B cell (primary cell): ENCODE results near the gene PARP8. TPM values are rescaled to one million over a fixed set of nuclear protein-coding genes. Genes with fewer than 3 reads are reported as not detected.

Experiments used
- ATAC-seq: fragments of 200-7000 bp; cut with Tn5 transposase; one replicate; pipeline ENCODE4 v1.10.0; 2021; ENCODE audit warnings: low read depth, mild to moderate bottlenecking, moderate number of reproducible peaks, moderate library complexity
- CTCF ChIA-PET: fragments of 350-600 bp; sonication (Branson Sonifier 250); formaldehyde crosslinking; loops from one replicate; lab custom pipeline; 2021; ENCODE audit warnings: antibody characterized with exemption, inconsistent platforms; lab: Charles Lee
- POLR2A ChIA-PET: fragments of 350-600 bp; sonication (Branson Sonifier 250); formaldehyde crosslinking; loops from one replicate; lab custom pipeline; 2021; ENCODE audit warnings: antibody characterized with exemption; lab: Charles Lee
- DNase-seq: peaks from one replicate; pipeline ENCODE4 v3.0.0; 2013
- H2AFZ ChIP-seq: 2 replicates; pipeline ENCODE4 v1.6.1; 2012; ENCODE audit warnings: mild to moderate bottlenecking, low read depth, low read length; ENCODE audit not compliant: insufficient read depth, poor library complexity, severe bottlenecking
- H3K27ac ChIP-seq, 2 donors: 1 replicate in 1 of 2; 2 replicates in 1 of 2; pipeline ENCODE4 v1.5.1; 2012 to 2013; ENCODE audit warnings: low read length in 2 of 2, mild to moderate bottlenecking in 2 of 2, moderate library complexity in 1 of 2
- H3K27me3 ChIP-seq, 4 experiments: fragments of 200-600 bp in 1 of 4; sonication (generic) in 1 of 4; replicated peaks in 1 of 4; 1 replicate in 2 of 4; 2 replicates in 2 of 4; pipeline versions ENCODE4 v1.6.1 to v1.7.0; 2013 to 2016; ENCODE audit warnings: low read length in 3 of 4, mild to moderate bottlenecking in 2 of 4, mixed read lengths in 1 of 4, moderate library complexity in 1 of 4; ENCODE audit not compliant: insufficient read depth in 4 of 4, control insufficient read depth in 3 of 4; ENCODE audit errors: control extremely low read depth in 1 of 4
- H3K36me3 ChIP-seq, 2 experiments: replicated peaks in 1 of 2; 1 replicate in 1 of 2; 2 replicates in 1 of 2; pipeline versions ENCODE4 v1.6.1 to v1.7.1; 2013; ENCODE audit warnings: low read length in 1 of 2; ENCODE audit not compliant: insufficient read depth in 2 of 2, control insufficient read depth in 1 of 2; ENCODE audit errors: control extremely low read depth in 1 of 2, extremely low read depth in 1 of 2
- H3K4me1 ChIP-seq, 2 donors: fragments of 200-600 bp in 1 of 2; sonication (generic) in 1 of 2; 1 replicate in 1 of 2; 2 replicates in 1 of 2; pipeline versions ENCODE4 v1.5.1 to v1.6.1; 2013 to 2017; ENCODE audit warnings: low read length in 2 of 2; ENCODE audit not compliant: control insufficient read depth in 2 of 2, insufficient read depth in 2 of 2
- H3K4me2 ChIP-seq: replicated peaks from 2 replicates; pipeline ENCODE3; 2012; ENCODE audit warnings: mild to moderate bottlenecking, low read depth, low read length; ENCODE audit not compliant: poor library complexity, severe bottlenecking
- H3K4me3 ChIP-seq, 5 experiments: fragments of 200-600 bp in 1 of 5; sonication (generic) in 1 of 5; 1 replicate in 3 of 5; 2 replicates in 2 of 5; pipeline versions ENCODE4 v1.5.1 to v1.7.0; 2011 to 2016; ENCODE audit warnings: low read length in 4 of 5, mild to moderate bottlenecking in 4 of 5, low read depth in 2 of 5, control low read depth in 1 of 5, moderate library complexity in 1 of 5; ENCODE audit not compliant: insufficient read depth in 1 of 5; ENCODE audit errors: control extremely low read depth in 1 of 5, extremely low read depth in 1 of 5
- H3K79me2 ChIP-seq: fragments of 200-600 bp; sonication (generic); one replicate; pipeline ENCODE4 v1.6.0; 2016; ENCODE audit warnings: low read length; ENCODE audit not compliant: control insufficient read depth, insufficient read depth
- H3K9ac ChIP-seq: fragments of 200-600 bp; sonication (generic); 2 replicates; pipeline ENCODE4 v1.6.1; 2017; ENCODE audit warnings: mild to moderate bottlenecking, low read length, moderate library complexity
- H3K9me3 ChIP-seq, 3 donors: one replicate each; pipeline versions ENCODE4 v1.6.1 to v1.7.1; 2013; ENCODE audit warnings: low read length in 2 of 3; ENCODE audit not compliant: control insufficient read depth in 2 of 3, insufficient read depth in 1 of 3; ENCODE audit errors: control extremely low read depth in 1 of 3
- H4K20me1 ChIP-seq: 2 replicates; pipeline ENCODE4 v1.6.0; 2012; ENCODE audit warnings: mild to moderate bottlenecking, low read length; ENCODE audit not compliant: insufficient read depth, control insufficient read depth, poor library complexity, severe bottlenecking
- H3K27ac Mint-ChIP-seq: one replicate; pipeline ENCODE4 v1.8.0; 2021; ENCODE audit warnings: mixed read lengths
- H3K27me3 Mint-ChIP-seq: one replicate; pipeline ENCODE4 v1.8.0; 2021; ENCODE audit warnings: mixed read lengths
- H3K4me1 Mint-ChIP-seq: one replicate; pipeline ENCODE4 v1.8.0; 2021; ENCODE audit warnings: mixed read lengths
- H3K4me3 Mint-ChIP-seq: one replicate; pipeline ENCODE4 v1.8.0; 2021; ENCODE audit warnings: mixed read lengths
- H3K9me3 Mint-ChIP-seq: one replicate; pipeline ENCODE4 v1.8.0; 2022; ENCODE audit warnings: mixed read lengths; ENCODE audit not compliant: insufficient read depth
- CTCF ChIP-seq: fragments of 200-600 bp; IDR thresholded peaks from one replicate; pipeline ENCODE4 v1.8.0; 2022; ENCODE audit warnings: antibody characterized with exemption, mild to moderate bottlenecking
- EZH2 ChIP-seq: IDR thresholded peaks from 2 replicates; pipeline ENCODE4 v1.6.1; 2012; ENCODE audit warnings: borderline replicate concordance, low read depth, mild to moderate bottlenecking, moderate library complexity, low read length; ENCODE audit not compliant: insufficient read depth, poor library complexity, severe bottlenecking
- WGBS: methylation state at CpG from one replicate; pipeline ENCODE4 v1.1.5; 2013; ENCODE audit warnings: missing lambda C conversion rate; ENCODE audit not compliant: insufficient coverage; 5-methylcytosine and 5-hydroxymethylcytosine counted together
- intact Hi-C: fragments of 100-400 bp; cut with micrococcal nuclease; formaldehyde crosslinking; loops from one replicate; pipeline ENCODE4 v1.10.0; 2022
- polyA plus RNA-seq: library from polyadenylated mRNA; depleted of rRNA; stranded (reverse); fragments of >200 nt; gene quantifications from 2 replicates; pipeline ENCODE4 v1.2.3, GENCODE V29; 2012
- total RNA-seq, 2 donors: library from RNA; stranded (reverse); fragments of 120-200 nt in 1 of 2; gene quantifications; 1 replicate in 1 of 2; 2 replicates in 1 of 2; pipeline versions ENCODE4 v1.2.3 to v1.2.4, GENCODE V29; 2013 to 2022

Gene PARP8
- total and polyA plus RNA-seq, 2 donors (not counting 1 experiment from before 2014, with no cell fraction given): 36.2 to 83.6 TPM

GRCh38 chr5:50832657-50833284 lies 166.3 kb downstream of the PARP8 start:
- intact Hi-C loops: no loop called here
- ATAC-seq (no peak), DNase-seq (no peak)
- ChIA-PET CTCF (no interaction called here), POLR2A (no interaction called here)
- no peak overlapping the region for H3K4me2 ChIP-seq
- Mint-ChIP-seq H3K27me3 (no peaks in the 10 kb centered on the region), H3K4me1 (no peaks in the 10 kb centered on the region), H3K4me3 (no peak overlapping the region), H3K9me3 (no peaks in the 10 kb centered on the region), H3K27ac (no peak overlapping the region)
- H3K36me3 ChIP-seq: peaks cover 4 to 47% of the 10 kb centered on the region in 2 experiments
- no peaks in the 10 kb centered on the region for H4K20me1 ChIP-seq
- no peak overlapping the region for H2AFZ ChIP-seq
- TF ChIP-seq EZH2 (no peak), CTCF (no peak)
- 87% methylated on average over 3 of the region's 4 CpGs for WGBS
- H3K27me3 ChIP-seq: no peaks in the 10 kb centered on the region
- no peak overlapping the region for H3K27ac ChIP-seq
- no peaks in the 10 kb centered on the region for H3K4me1 ChIP-seq
- H3K9me3 ChIP-seq: no peaks in the 10 kb centered on the region
- no peak overlapping the region for H3K9ac ChIP-seq
- H3K4me3 ChIP-seq: no peak overlapping the region
- H3K79me2 ChIP-seq: no peaks in the 10 kb centered on the region

GRCh38 chr5:50836356-50836755 lies 169.9 kb downstream of the PARP8 start:
- Mint-ChIP-seq H3K9me3 (no peaks in the 10 kb centered on the region), H3K27ac (no peak overlapping the region), H3K4me3 (no peak overlapping the region), H3K4me1 (no peaks in the 10 kb centered on the region), H3K27me3 (no peaks in the 10 kb centered on the region)
- Histone ChIP-seq H3K4me2 (no peak overlapping the region), H3K27me3 (no peaks in the 10 kb centered on the region), H3K36me3 (peaks cover 3 to 30% of the 10 kb centered on the region in 2 experiments), H3K4me1 (no peaks in the 10 kb centered on the region), H3K4me3 (no peak overlapping the region), H3K27ac (no peak overlapping the region), H4K20me1 (no peaks in the 10 kb centered on the region), H3K9ac (no peak overlapping the region), H3K9me3 (no peaks in the 10 kb centered on the region), H2AFZ (no peak overlapping the region), H3K79me2 (no peaks in the 10 kb centered on the region)
- ChIA-PET POLR2A (no interaction called here), CTCF (no interaction called here)
- DNase-seq: no peak
- intact Hi-C loops: no loop called here
- no peak for TF ChIP-seq EZH2
- TF ChIP-seq CTCF: no peak
- WGBS: no CpG with 5 or more reads among the region's 2 CpGs
- no peak for ATAC-seq
